Measurements from ENCODE around the gene PTPRJ. TPM values are rescaled to one million over a fixed set of nuclear protein-coding genes. Genes with fewer than 3 reads are reported as not detected.

The PTPRJ gene
- total RNA-seq, 1 donor from 2014 or later, result 22.9 TPM

DNA sequence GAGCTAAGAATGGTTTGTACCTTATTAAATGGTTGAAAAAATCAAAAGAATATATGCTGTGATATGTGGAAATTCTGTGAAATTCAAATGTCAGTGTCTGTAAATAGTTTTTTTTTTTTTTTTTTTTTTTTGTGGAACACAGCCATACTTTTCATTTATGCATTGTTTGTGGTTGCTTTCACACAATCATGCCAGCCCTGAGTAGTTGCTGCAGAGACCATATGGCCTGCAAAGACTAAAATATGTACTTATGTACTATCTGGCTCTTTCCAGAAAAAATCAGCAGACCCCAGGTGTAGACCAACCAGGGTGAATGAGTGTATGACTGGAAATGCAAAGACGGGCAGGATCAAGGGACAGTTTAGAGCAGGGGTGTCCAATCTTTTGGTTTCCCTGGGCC lies 98.3 kb downstream of the PTPRJ start:
- H3K27ac ChIP-seq (ENCODE audit: low read depth, low read length), result no peak overlapping the region
- peaks cover 10% of the 10 kb centered on the region for H3K4me1 Mint-ChIP-seq (ENCODE audit: low read depth, unreplicated experiment)

GRCh38 chr11:48079596-48079995 lies 99.2 kb downstream of the PTPRJ start:
- Mint-ChIP-seq H3K9me3 (ENCODE audit: unreplicated experiment) (no peaks in the 10 kb centered on the region), H3K4me1 (ENCODE audit: low read depth, unreplicated experiment) (peaks cover 10% of the 10 kb centered on the region), H3K4me3 (ENCODE audit: unreplicated experiment) (no peak overlapping the region), H3K27me3 (ENCODE audit: low read depth, unreplicated experiment) (no peaks in the 10 kb centered on the region), H3K27ac (ENCODE audit: unreplicated experiment) (no peak overlapping the region), H3K36me3 (ENCODE audit: low read depth, unreplicated experiment) (no peaks in the 10 kb centered on the region)
- Histone ChIP-seq H4K20me1 (ENCODE audit: insufficient read depth, low read length) (no peaks in the 10 kb centered on the region), H3K27me3 (ENCODE audit: insufficient read depth, low read length) (no peaks in the 10 kb centered on the region), H3K9ac (ENCODE audit: low read length) (no peak overlapping the region), H3K4me3 (ENCODE audit: insufficient read depth, low read depth, low read length) (no peak overlapping the region), H3K36me3 (ENCODE audit: insufficient read depth, low read length) (no peaks in the 10 kb centered on the region), H3K27ac (ENCODE audit: low read depth, low read length) (no peak overlapping the region), H3K4me2 (ENCODE audit: low read length) (no peak overlapping the region), H3K9me3 (ENCODE audit: insufficient read depth, low read depth, low read length) (no peaks in the 10 kb centered on the region), H2AFZ (ENCODE audit: low read depth, low read length) (no peak overlapping the region), H3K79me2 (ENCODE audit: insufficient read depth, low read length) (peaks cover 52% of the 10 kb centered on the region), H3K4me1 (ENCODE audit: insufficient read depth, low read length) (peaks cover 25% of the 10 kb centered on the region)
- DNase-seq (ENCODE audit: low read depth), result no peak
- FAIRE-seq, result no peak
- TF ChIP-seq CTCF (IDR thresholded peaks at IDR 0.05; ENCODE audit: insufficient read depth, low read depth, low read length) (no peak), EZH2 (IDR thresholded peaks at IDR 0.05; ENCODE audit: insufficient read depth, low read length) (no peak)

More for the DNA sequence above, 98.3 kb downstream of the PTPRJ start:
- H3K4me2 ChIP-seq (ENCODE audit: low read length), result no peak overlapping the region
- peaks cover 45% of the 10 kb centered on the region for H3K79me2 ChIP-seq (ENCODE audit: insufficient read depth, low read length)
- no peaks in the 10 kb centered on the region for H3K27me3 ChIP-seq (ENCODE audit: insufficient read depth, low read length)
- DNase-seq (ENCODE audit: low read depth) (no peak), FAIRE-seq (no peak)
- H3K36me3 ChIP-seq (ENCODE audit: insufficient read depth, low read length), result no peaks in the 10 kb centered on the region
- H3K36me3 Mint-ChIP-seq (ENCODE audit: low read depth, unreplicated experiment), result no peaks in the 10 kb centered on the region
- TF ChIP-seq EZH2 (IDR thresholded peaks at IDR 0.05; ENCODE audit: insufficient read depth, low read length), result no peak
- no peak for TF ChIP-seq CTCF (IDR thresholded peaks at IDR 0.05; ENCODE audit: insufficient read depth, low read depth, low read length)
- H3K9ac ChIP-seq (ENCODE audit: low read length), result no peak overlapping the region
- H3K4me1 ChIP-seq (ENCODE audit: insufficient read depth, low read length), result peaks cover 25% of the 10 kb centered on the region
- H3K4me3 Mint-ChIP-seq (ENCODE audit: unreplicated experiment), result no peak overlapping the region
- H3K4me3 ChIP-seq (ENCODE audit: insufficient read depth, low read depth, low read length), result no peak overlapping the region
- H3K27me3 Mint-ChIP-seq (ENCODE audit: low read depth, unreplicated experiment), result no peaks in the 10 kb centered on the region
- H3K27ac Mint-ChIP-seq (ENCODE audit: unreplicated experiment), result no peak overlapping the region
- H3K9me3 ChIP-seq (ENCODE audit: insufficient read depth, low read depth, low read length), result no peaks in the 10 kb centered on the region
- H3K9me3 Mint-ChIP-seq (ENCODE audit: unreplicated experiment), result no peaks in the 10 kb centered on the region
- no peak overlapping the region for H2AFZ ChIP-seq (ENCODE audit: low read depth, low read length)
- H4K20me1 ChIP-seq (ENCODE audit: insufficient read depth, low read length), result no peaks in the 10 kb centered on the region

GRCh38 chr11:48080301-48080861 lies 100.0 kb downstream of the PTPRJ start:
- TF ChIP-seq CTCF (IDR thresholded peaks at IDR 0.05; ENCODE audit: insufficient read depth, low read depth, low read length) (no peak), EZH2 (IDR thresholded peaks at IDR 0.05; ENCODE audit: insufficient read depth, low read length) (no peak)
- FAIRE-seq (no peak), DNase-seq (ENCODE audit: low read depth) (no peak)
- no peak overlapping the region for H3K27ac Mint-ChIP-seq (ENCODE audit: unreplicated experiment)
- H3K36me3 Mint-ChIP-seq (ENCODE audit: low read depth, unreplicated experiment), result no peaks in the 10 kb centered on the region
- Histone ChIP-seq H3K27ac (ENCODE audit: low read depth, low read length) (peak overlapping the region; percentile 69), H3K9me3 (ENCODE audit: insufficient read depth, low read depth, low read length) (no peaks in the 10 kb centered on the region), H3K79me2 (ENCODE audit: insufficient read depth, low read length) (peaks cover 55% of the 10 kb centered on the region), H3K27me3 (ENCODE audit: insufficient read depth, low read length) (no peaks in the 10 kb centered on the region), H3K36me3 (ENCODE audit: insufficient read depth, low read length) (no peaks in the 10 kb centered on the region), H3K4me3 (ENCODE audit: insufficient read depth, low read depth, low read length) (no peak overlapping the region), H4K20me1 (ENCODE audit: insufficient read depth, low read length) (no peaks in the 10 kb centered on the region), H2AFZ (ENCODE audit: low read depth, low read length) (no peak overlapping the region), H3K4me1 (ENCODE audit: insufficient read depth, low read length) (peaks cover 25% of the 10 kb centered on the region), H3K4me2 (ENCODE audit: low read length) (peak overlapping the region; percentile 73), H3K9ac (ENCODE audit: low read length) (no peak overlapping the region)
- H3K27me3 Mint-ChIP-seq (ENCODE audit: low read depth, unreplicated experiment), result no peaks in the 10 kb centered on the region
- no peaks in the 10 kb centered on the region for H3K9me3 Mint-ChIP-seq (ENCODE audit: unreplicated experiment)
- H3K4me1 Mint-ChIP-seq (ENCODE audit: low read depth, unreplicated experiment), result peaks cover 10% of the 10 kb centered on the region
- H3K4me3 Mint-ChIP-seq (ENCODE audit: unreplicated experiment), result no peak overlapping the region

Data from astrocyte (in vitro differentiated cells and primary cell).